ENCODE results near the gene TRPM2. TPM values are rescaled to one million over a fixed set of nuclear protein-coding genes. Genes with fewer than 3 reads are reported as not detected.

The TRPM2 gene
- total and polyA plus RNA-seq, 2 of the 4 experiments (the other 2 are of a cell fraction): not detected

DNA sequence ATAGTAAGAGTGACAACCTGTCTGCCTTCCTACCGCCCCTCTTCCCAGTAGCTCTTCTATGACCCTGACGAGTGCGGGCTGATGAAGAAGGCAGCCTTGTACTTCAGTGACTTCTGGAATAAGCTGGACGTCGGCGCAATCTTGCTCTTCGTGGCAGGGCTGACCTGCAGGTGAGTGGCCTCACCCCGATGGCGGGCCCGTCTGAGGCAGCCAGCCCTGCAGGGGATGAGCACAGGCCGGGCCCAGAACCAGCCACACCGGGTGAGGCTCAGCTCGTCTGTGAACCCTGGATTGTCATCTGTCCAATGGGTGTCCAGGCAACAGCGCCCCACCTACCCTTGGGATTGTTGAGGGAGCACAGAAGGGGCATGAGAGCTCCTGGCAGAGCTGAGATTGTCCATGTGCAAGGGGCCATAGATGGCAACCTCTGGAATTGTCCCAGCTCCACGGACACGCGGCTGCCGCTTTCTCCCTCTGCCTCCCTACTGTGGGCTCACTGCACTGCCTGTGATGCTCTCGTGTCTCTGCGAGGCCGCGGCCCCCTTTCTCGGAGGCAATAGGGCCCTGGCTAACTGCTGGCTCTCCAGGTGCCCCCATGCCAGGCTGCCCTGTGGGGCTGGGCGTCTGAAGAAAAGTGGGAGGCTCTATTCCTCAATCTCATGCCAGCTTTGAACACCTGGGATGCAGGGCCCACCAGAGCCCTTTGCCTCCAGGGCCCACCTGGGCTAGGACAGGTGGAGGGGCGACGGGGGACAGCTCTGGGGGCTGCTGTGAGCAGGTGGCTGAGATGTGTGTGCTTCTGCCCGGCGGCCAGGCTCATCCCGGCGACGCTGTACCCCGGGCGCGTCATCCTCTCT lies 51.9 kb downstream of the TRPM2 start:
- no peaks in the 10 kb centered on the region for H3K9me1 ChIP-seq (ENCODE audit: insufficient read depth, low read length)
- 85% methylated on average over 9 of the region's 34 CpGs; no CpG with 5 or more reads in 1 of the 2 experiments for WGBS, 2 experiments (ENCODE audit: extremely low coverage in 2 of 2, insufficient read length in 1 of 2)

More for the DNA sequence above, 51.9 kb downstream of the TRPM2 start:
- Histone ChIP-seq H2AK5ac (ENCODE audit: low read depth, low read length) (no peak overlapping the region), H3K14ac (replicated peaks; ENCODE audit: low read depth, low read length) (no peak overlapping the region), H3K27me3 (ENCODE audit: control insufficient read depth, insufficient read depth, low read length) (no peaks in the 10 kb centered on the region), H2AK9ac (replicated peaks; ENCODE audit: low read depth, low read length, poor library complexity) (no peak overlapping the region), H4K5ac (ENCODE audit: low read depth, low read length) (no peak overlapping the region), H3K18ac (ENCODE audit: low read depth, low read length) (no peak overlapping the region), H3K4me1 (ENCODE audit: control insufficient read depth, insufficient read depth, low read length) (no peaks in the 10 kb centered on the region), H3K23ac (ENCODE audit: low read depth, low read length) (no peak overlapping the region), H3K36me3 (ENCODE audit: control insufficient read depth, insufficient read depth, low read length) (no peaks in the 10 kb centered on the region), H3K9ac (ENCODE audit: low read depth, low read length) (no peak overlapping the region), H3K4me3 (ENCODE audit: insufficient read depth, low read depth, low read length) (no peak overlapping the region), H2AFZ (replicated peaks; ENCODE audit: low read length, poor library complexity) (no peak overlapping the region), H4K20me1 (ENCODE audit: insufficient read depth, low read length) (no peaks in the 10 kb centered on the region), H2BK15ac (ENCODE audit: low read depth, low read length) (no peak overlapping the region), H4K8ac (ENCODE audit: low read depth in 2 of 2, low read length in 2 of 2) (no peak overlapping the region), H3K9me3 (ENCODE audit: control insufficient read depth, insufficient read depth, low read length) (peaks cover 30% of the 10 kb centered on the region), H2BK5ac (ENCODE audit: low read depth, low read length, poor library complexity, severe bottlenecking) (no peak overlapping the region), H3K79me1 (ENCODE audit: low read depth in 1 of 2, low read length in 2 of 2) (no peaks in the 10 kb centered on the region), H3K27ac (ENCODE audit: insufficient read depth, low read length) (no peak overlapping the region), H4K91ac (ENCODE audit: insufficient read depth, low read depth, low read length) (no peak overlapping the region), H3K4ac (ENCODE audit: low read depth, low read length) (no peak overlapping the region), H2BK120ac (ENCODE audit: low read depth, low read length) (no peak overlapping the region), H3K56ac (ENCODE audit: extremely low read depth, insufficient read depth, low read length) (no peak overlapping the region), H2BK20ac (ENCODE audit: low read depth, low read length) (no peak overlapping the region), H3K4me2 (ENCODE audit: low read depth, low read length) (no peak overlapping the region)
- no peak for TF ChIP-seq SMC3 (IDR thresholded peaks at IDR 0.05; ENCODE audit: low read depth, low read length)
- ATAC-seq (ENCODE audit: low read depth) (no peak), DNase-seq (no peak)
- in situ Hi-C loops (cut with MboI; ENCODE audit: low sequenced_read_pairs): no loop called here
- intact Hi-C loops (cut with micrococcal nuclease): no loop called here
- CTCF ChIA-PET: no interaction called here
- no TSS peak for BruUV-seq (replicated peaks)
- POLR2A ChIA-PET (ENCODE audit: unreplicated experiment): no interaction called here
- dilution Hi-C loops (cut with HindIII; ENCODE audit: low sequenced_read_pairs, unreplicated experiment): no loop called here

Measured in IMR-90 (cell line).